Measurements from ENCODE around the gene TOX3.

DNA sequence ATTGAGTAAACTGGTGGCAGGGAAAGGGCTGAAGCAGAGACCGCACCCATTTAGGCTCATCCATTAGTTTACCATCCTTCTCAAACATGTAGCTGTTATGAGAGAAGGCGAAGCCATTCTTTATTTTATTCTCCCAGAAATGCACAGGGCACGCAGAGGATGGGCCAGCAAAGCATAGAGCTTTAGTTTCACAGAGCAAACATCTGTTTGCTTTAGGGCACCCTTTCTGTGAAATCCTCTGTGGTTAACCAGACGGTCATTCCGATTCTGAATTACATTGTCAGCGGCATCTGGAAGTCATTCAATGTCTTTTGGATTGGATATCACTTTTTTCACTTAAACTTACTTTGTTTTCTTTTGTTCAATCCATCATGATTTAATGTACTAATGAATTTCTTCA, 96.0 kb downstream of the TOX3 start:
- TF ChIP-seq, protein P1, sequence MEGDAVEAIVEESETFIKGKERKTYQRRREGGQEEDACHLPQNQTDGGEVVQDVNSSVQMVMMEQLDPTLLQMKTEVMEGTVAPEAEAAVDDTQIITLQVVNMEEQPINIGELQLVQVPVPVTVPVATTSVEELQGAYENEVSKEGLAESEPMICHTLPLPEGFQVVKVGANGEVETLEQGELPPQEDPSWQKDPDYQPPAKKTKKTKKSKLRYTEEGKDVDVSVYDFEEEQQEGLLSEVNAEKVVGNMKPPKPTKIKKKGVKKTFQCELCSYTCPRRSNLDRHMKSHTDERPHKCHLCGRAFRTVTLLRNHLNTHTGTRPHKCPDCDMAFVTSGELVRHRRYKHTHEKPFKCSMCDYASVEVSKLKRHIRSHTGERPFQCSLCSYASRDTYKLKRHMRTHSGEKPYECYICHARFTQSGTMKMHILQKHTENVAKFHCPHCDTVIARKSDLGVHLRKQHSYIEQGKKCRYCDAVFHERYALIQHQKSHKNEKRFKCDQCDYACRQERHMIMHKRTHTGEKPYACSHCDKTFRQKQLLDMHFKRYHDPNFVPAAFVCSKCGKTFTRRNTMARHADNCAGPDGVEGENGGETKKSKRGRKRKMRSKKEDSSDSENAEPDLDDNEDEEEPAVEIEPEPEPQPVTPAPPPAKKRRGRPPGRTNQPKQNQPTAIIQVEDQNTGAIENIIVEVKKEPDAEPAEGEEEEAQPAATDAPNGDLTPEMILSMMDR (IDR thresholded peaks at IDR 0.05) = no peak
- TF ChIP-seq ZFX (IDR thresholded peaks at IDR 0.05; ENCODE audit: borderline replicate concordance) = no peak
